Heart left ventricle (tissue), 16 donors: ENCODE results near the gene ERCC2. TPM values are rescaled to one million over a fixed set of nuclear protein-coding genes. Genes with fewer than 3 reads are reported as not detected.

Experiments used
- ATAC-seq, 4 donors: fragments of 200-7000 bp; cut with Tn5 transposase; one replicate each; pipeline ENCODE4 v1.9.1; 2020 to 2022; ENCODE audit warnings: moderate library complexity in 4 of 4, mild to moderate bottlenecking in 3 of 4, moderate number of reproducible peaks in 1 of 4
- DNase-seq, 5 donors: peaks; one replicate each; pipeline ENCODE4 v3.0.0-alpha.2; 2020
- H3K27ac ChIP-seq, 12 donors: fragments of 200-600 bp; sonication (generic) in 4 of 12; one replicate each; pipeline versions ENCODE4 v1.5.0 to v1.8.0; 2016 to 2022; ENCODE audit warnings: mild to moderate bottlenecking in 2 of 12
- H3K27me3 ChIP-seq, 9 donors: fragments of 200-600 bp; sonication (generic) in 2 of 9; one replicate each; pipeline versions ENCODE4 v1.5.1 to v1.8.0; 2016 to 2022; ENCODE audit warnings: mild to moderate bottlenecking in 3 of 9
- H3K36me3 ChIP-seq, 9 donors: fragments of 200-600 bp; sonication (generic) in 2 of 9; one replicate each; pipeline versions ENCODE4 v1.5.0 to v1.8.0; 2018 to 2022; ENCODE audit warnings: mild to moderate bottlenecking in 2 of 9
- H3K4me1 ChIP-seq, 12 donors: fragments of 200-600 bp; sonication (generic) in 4 of 12; one replicate each; pipeline versions ENCODE4 v1.5.0 to v1.8.0; 2016 to 2022; ENCODE audit warnings: mild to moderate bottlenecking in 3 of 12
- H3K4me3 ChIP-seq, 12 donors: fragments of 200-600 bp; sonication (generic) in 4 of 12; one replicate each; pipeline versions ENCODE4 v1.5.0 to v1.8.0; 2017 to 2022; ENCODE audit warnings: mild to moderate bottlenecking in 9 of 12, moderate library complexity in 4 of 12
- H3K9me3 ChIP-seq, 12 donors: fragments of 200-600 bp; sonication (generic) in 4 of 12; one replicate each; pipeline versions ENCODE4 v1.5.0 to v1.8.0; 2016 to 2022; ENCODE audit warnings: mild to moderate bottlenecking in 1 of 12
- POLR2A ChIP-seq, 2 donors: fragments of 450-650 bp; IDR thresholded peaks; one replicate each; pipeline ENCODE4 v1.6.1; 2017; ENCODE audit warnings: antibody characterized with exemption in 2 of 2, mild to moderate bottlenecking in 2 of 2, moderate library complexity in 2 of 2
- WGBS, 4 donors: extraction: QIAGEN DNeasy Blood & Tissue Kit in 2 of 4; methylation state at CpG; one replicate each; pipeline versions ENCODE4 v1.1.5 to v1.1.7; 2013 to 2018; 5-methylcytosine and 5-hydroxymethylcytosine counted together
- intact Hi-C, 10 donors: fragments of 100-400 bp; cut with DNase I; formaldehyde crosslinking; loops; one replicate each; pipeline versions ENCODE4 v1.11.1 to v1.14.2; 2022
- polyA plus RNA-seq, 2 donors: library from polyadenylated mRNA; stranded (reverse); fragments of 200-250 nt; gene quantifications; one replicate each; pipeline ENCODE4 v1.2.3, GENCODE V29; 2013
- total RNA-seq, 9 donors: library from RNA; depleted of rRNA in 2 of 9; stranded (reverse); fragments of >200 nt in 2 of 9; fragmentation: NEBNext Ultra II Directional in 3 of 9; extraction: Animal tissue kit (Norgen Biotek cat#: 25700) in 3 of 9; gene quantifications; one replicate each; pipeline versions ENCODE4 v1.1.0 to v1.2.4, GENCODE V29; 2016 to 2023
- TF ChIP-seq, protein P1 (sequence below), 12 donors: fragments of 200-600 bp; sonication (generic) in 4 of 12; IDR thresholded peaks; one replicate each; pipeline versions ENCODE4 v1.5.0 to v1.8.0; 2018 to 2022; ENCODE audit warnings: antibody characterized with exemption in 12 of 12, mild to moderate bottlenecking in 5 of 12
- donor health status: ischemic (EF 13 %, LVEDD 7.1; RV severe dilation, severe dysfunction).
- donor health status: healthy with polysubstance abuse.
- donor health status: DM: no; HTN: yes; CAD: no.
- donor health status: DM: no; HTN: no; CAD: no.
- donor health status: ischemic (EF 25% LVEDD 6.9; RV normal size, moderate dysfunction).
- donor health status: ischemic (EF 25% LVEDD 5.7; RV mildly dilated, moderate dysfunction).
- donor health status: healthy.
- donor health status: DM: yes; HTN: yes; CAD: no.
- donor health status: ischemic (EF 35%, LVEDD 5.7; RV mildly dilated, moderate dysfunction).
- donor health status: nonischemic (EF 11% LVEDD 7.7; RV severe dilation, severe dysfunction).
- donor health status: DM: yes; HTN: yes; CAD: no.
- donor health status: PGD.
- donor health status: ischemic (EF 29% LVEDD 5.4; RV normal size, mild dysfunction).
- donor health status: nonischemic (EF 23%, LVEDD 6.1; RV moderate dilation, normal function).

The ERCC2 gene
- total and polyA plus RNA-seq, 11 donors: 5.8 to 24.1 (median 12.4) TPM

DNA sequence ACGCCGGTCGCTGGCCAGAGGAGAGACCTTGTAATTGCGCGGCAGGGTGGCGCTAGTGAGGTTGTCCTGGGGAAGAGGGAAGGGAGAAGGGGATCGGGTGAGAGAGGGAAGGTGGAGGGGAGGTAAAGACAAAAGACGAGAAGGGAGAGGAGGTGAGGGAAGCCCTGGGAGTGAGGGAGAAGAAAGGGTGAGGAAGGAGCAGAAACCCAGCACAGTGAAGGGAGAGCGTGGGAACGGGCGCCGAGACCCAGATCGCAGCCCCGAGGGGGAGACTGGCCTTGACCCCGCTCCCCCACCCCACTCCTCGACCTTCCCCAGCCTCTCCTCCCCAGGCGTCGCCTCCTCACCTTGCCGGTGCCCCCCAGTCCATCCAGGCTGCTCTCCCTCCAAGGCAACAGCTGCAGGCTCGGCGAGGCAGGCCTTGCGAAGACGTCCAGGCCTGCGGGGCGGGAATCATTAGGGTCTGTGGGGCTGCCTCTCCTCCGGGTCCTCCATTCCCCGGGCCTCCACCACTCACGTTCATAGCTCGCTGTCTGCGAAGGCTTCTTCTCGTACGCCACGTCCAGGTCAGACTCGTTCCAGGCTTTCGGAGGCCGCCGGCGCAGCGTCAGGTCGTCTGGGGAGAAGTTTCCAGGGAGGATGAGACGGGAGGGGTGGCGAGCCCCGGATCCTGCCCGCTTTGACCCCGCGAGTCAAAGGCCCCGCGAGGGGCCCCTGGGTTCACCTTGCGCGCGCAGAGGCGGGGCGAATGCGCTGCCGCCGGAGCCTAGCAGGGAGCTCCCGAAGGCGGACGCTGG, 25.6 kb upstream of the ERCC2 start:
- no peak overlapping the region for H3K4me3 ChIP-seq
- H3K9me3 ChIP-seq: no peaks in the 10 kb centered on the region
- no peak for TF ChIP-seq POLR2A (IDR thresholded peaks at IDR 0.05)
- TF ChIP-seq, protein P1, sequence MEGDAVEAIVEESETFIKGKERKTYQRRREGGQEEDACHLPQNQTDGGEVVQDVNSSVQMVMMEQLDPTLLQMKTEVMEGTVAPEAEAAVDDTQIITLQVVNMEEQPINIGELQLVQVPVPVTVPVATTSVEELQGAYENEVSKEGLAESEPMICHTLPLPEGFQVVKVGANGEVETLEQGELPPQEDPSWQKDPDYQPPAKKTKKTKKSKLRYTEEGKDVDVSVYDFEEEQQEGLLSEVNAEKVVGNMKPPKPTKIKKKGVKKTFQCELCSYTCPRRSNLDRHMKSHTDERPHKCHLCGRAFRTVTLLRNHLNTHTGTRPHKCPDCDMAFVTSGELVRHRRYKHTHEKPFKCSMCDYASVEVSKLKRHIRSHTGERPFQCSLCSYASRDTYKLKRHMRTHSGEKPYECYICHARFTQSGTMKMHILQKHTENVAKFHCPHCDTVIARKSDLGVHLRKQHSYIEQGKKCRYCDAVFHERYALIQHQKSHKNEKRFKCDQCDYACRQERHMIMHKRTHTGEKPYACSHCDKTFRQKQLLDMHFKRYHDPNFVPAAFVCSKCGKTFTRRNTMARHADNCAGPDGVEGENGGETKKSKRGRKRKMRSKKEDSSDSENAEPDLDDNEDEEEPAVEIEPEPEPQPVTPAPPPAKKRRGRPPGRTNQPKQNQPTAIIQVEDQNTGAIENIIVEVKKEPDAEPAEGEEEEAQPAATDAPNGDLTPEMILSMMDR (IDR thresholded peaks at IDR 0.05): no peak
- DNase-seq (no peak), ATAC-seq (no peak)
- intact Hi-C loops: no loop called here
- WGBS, 4 donors: 72 to 82% (median 76%) methylated on average over 46 to 59 of the region's 59 CpGs
- peaks cover 0 to 25% (median 16%) of the 10 kb centered on the region in 12 donors for H3K4me1 ChIP-seq
- no peak overlapping the region for H3K27ac ChIP-seq
- H3K27me3 ChIP-seq: peaks cover 0 to 20% (median 0%) of the 10 kb centered on the region in 9 donors
- peaks cover 0 to 61% (median 23%) of the 10 kb centered on the region in 9 donors for H3K36me3 ChIP-seq

DNA sequence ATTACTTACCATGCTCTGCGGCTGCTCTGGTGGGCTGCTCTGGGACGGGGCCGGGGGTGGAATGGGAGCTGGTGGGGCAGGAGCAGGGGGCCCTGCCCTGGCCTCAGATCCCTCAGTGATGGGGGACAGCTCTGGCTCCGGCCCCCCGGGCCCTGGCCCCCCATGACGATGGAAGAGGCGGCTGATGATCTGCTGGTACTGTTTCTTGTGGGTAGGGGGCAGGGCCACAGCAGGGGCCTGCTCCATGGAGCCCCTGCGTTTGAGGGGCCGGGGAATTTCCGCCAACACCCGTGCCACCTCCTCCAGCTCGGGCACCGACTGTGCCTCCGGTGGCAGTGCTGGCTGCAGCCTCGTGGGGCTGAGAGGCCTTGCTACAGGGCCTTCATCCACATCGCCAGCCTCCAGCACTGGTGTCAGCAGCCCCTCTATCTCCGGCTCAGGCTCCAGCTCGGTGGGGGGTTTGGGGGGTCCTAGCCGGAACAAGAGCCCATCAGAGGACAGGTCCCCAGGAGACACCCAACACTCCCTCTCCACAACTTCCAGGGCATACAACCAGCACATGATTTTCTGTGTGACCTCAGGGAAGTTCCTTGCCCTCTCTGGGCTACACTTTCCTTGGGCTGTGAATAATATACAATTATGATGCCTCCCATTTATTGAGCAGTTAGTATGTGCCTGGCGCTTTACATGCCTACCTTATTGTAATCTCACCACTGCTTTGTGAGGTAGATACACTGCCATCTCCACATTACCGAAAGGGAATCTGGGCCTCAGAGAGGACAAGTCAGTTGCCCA, 21.7 kb upstream of the ERCC2 start:
- H3K36me3 ChIP-seq: peaks cover 0 to 61% (median 23%) of the 10 kb centered on the region in 9 donors
- peak in 3 of 4 donors; percentile 2 to 26 (median 19) for ATAC-seq
- TF ChIP-seq, protein P1 (IDR thresholded peaks at IDR 0.05): no peak
- TF ChIP-seq POLR2A (IDR thresholded peaks at IDR 0.05): no peak

GRCh38 chr19:45391346-45391745, 21.0 kb upstream of the ERCC2 start:
- WGBS, 4 donors: 63 to 85% (median 76%) methylated on average over 3 of the region's 3 CpGs
- H3K4me1 ChIP-seq: no peaks in the 10 kb centered on the region
- intact Hi-C loops: no loop called here
- peaks cover 0 to 12% (median 0%) of the 10 kb centered on the region in 9 donors for H3K27me3 ChIP-seq
- ATAC-seq: peak in 1 of 4 donors; percentile 3
- TF ChIP-seq, protein P1 (IDR thresholded peaks at IDR 0.05): no peak
- TF ChIP-seq POLR2A (IDR thresholded peaks at IDR 0.05): no peak
- H3K27ac ChIP-seq: no peak overlapping the region
- H3K4me3 ChIP-seq: no peak overlapping the region
- peaks cover 0 to 53% (median 20%) of the 10 kb centered on the region in 9 donors for H3K36me3 ChIP-seq
- H3K9me3 ChIP-seq: no peaks in the 10 kb centered on the region
- no peak for DNase-seq

More for the DNA sequence above, 21.7 kb upstream of the ERCC2 start:
- no peaks in the 10 kb centered on the region for H3K4me1 ChIP-seq
- intact Hi-C loops: no loop called here
- H3K4me3 ChIP-seq: no peak overlapping the region
- whole genome bisulfite sequencing, 4 donors: 91 to 97% (median 95%) methylated on average over 13 to 21 of the region's 21 CpGs
- no peaks in the 10 kb centered on the region for H3K9me3 ChIP-seq
- H3K27ac ChIP-seq: no peak overlapping the region
- peaks cover 0 to 13% (median 0%) of the 10 kb centered on the region in 9 donors for H3K27me3 ChIP-seq
- no peak for DNase-seq
